ENCODE measurements around the gene TMEM97. TPM values are rescaled to one million over a fixed set of nuclear protein-coding genes. Genes with fewer than 3 reads are reported as not detected.

The TMEM97 gene
- total RNA-seq, 1 donor from 2014 or later: 59.4 TPM

DNA sequence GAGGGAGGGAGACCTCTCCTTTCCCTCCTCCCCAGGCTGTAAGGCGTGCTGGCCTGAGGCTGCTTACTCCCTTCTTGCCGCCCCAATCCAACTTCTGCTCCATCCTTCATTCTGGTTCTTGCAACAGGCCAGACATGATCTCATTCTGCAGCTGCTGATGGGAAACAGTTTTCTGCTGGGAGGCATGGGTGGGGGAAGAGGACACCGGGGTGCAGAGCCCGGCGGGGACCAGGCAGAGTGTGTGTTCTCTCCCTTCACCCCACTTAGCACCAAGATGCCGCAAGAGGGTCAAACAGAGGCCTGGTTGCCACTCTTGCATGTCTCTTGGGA lies 53.9 kb downstream of the TMEM97 start:
- TF ChIP-seq, protein P1, sequence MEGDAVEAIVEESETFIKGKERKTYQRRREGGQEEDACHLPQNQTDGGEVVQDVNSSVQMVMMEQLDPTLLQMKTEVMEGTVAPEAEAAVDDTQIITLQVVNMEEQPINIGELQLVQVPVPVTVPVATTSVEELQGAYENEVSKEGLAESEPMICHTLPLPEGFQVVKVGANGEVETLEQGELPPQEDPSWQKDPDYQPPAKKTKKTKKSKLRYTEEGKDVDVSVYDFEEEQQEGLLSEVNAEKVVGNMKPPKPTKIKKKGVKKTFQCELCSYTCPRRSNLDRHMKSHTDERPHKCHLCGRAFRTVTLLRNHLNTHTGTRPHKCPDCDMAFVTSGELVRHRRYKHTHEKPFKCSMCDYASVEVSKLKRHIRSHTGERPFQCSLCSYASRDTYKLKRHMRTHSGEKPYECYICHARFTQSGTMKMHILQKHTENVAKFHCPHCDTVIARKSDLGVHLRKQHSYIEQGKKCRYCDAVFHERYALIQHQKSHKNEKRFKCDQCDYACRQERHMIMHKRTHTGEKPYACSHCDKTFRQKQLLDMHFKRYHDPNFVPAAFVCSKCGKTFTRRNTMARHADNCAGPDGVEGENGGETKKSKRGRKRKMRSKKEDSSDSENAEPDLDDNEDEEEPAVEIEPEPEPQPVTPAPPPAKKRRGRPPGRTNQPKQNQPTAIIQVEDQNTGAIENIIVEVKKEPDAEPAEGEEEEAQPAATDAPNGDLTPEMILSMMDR (IDR thresholded peaks at IDR 0.05; ENCODE audit: unreplicated experiment): no peak
- H3K27me3 Mint-ChIP-seq (ENCODE audit: unreplicated experiment): peaks cover 17% of the 10 kb centered on the region
- H3K4me1 Mint-ChIP-seq (ENCODE audit: unreplicated experiment): peaks cover 6% of the 10 kb centered on the region
- no peaks in the 10 kb centered on the region for H3K36me3 Mint-ChIP-seq (ENCODE audit: low read depth, unreplicated experiment)
- no peaks in the 10 kb centered on the region for H3K9me3 Mint-ChIP-seq (ENCODE audit: unreplicated experiment)
- H3K4me3 Mint-ChIP-seq (ENCODE audit: unreplicated experiment): peak overlapping the region; percentile 79
- DNase-seq (ENCODE audit: low spot score): no peak
- no peak overlapping the region for H3K27ac Mint-ChIP-seq (ENCODE audit: unreplicated experiment)

Small RNA genes within 50 kb of the gene (microRNA-seq; reads per million reads assigned to microRNA genes)
- 3.5 reads per million, percentile 41 among the genes with 10 or more reads in this experiment for gene MIR4723 (ENCODE audit: unreplicated experiment)

Other genes starting within 250 kb of the TMEM97 start
- 47.2 TPM for gene IFT20, start 16.3 kb downstream of the TMEM97 start, total RNA-seq (ENCODE audit: unreplicated experiment)
- gene TNFAIP1, start 16.6 kb downstream of the TMEM97 start, total RNA-seq (ENCODE audit: unreplicated experiment): 104 TPM
- gene POLDIP2, start 38.3 kb downstream of the TMEM97 start, total RNA-seq (ENCODE audit: unreplicated experiment): 57.2 TPM
- gene SEBOX, start 46.0 kb downstream of the TMEM97 start, total RNA-seq (ENCODE audit: unreplicated experiment): not detected
- not detected for gene VTN, start 51.1 kb downstream of the TMEM97 start, total RNA-seq (ENCODE audit: unreplicated experiment)
- 5.8 TPM for gene SARM1, start 52.5 kb downstream of the TMEM97 start, total RNA-seq (ENCODE audit: unreplicated experiment)
- 5.3 TPM for gene SLC46A1, start 87.0 kb downstream of the TMEM97 start, total RNA-seq (ENCODE audit: unreplicated experiment)
- not detected for gene SLC13A2, start 154.4 kb downstream of the TMEM97 start, total RNA-seq (ENCODE audit: unreplicated experiment)
- not detected for gene FOXN1, start 187.1 kb downstream of the TMEM97 start, total RNA-seq (ENCODE audit: unreplicated experiment)
- gene UNC119, start 233.4 kb downstream of the TMEM97 start, total RNA-seq (ENCODE audit: unreplicated experiment): 47.2 TPM